HG03039 (cell line): Measurements from ENCODE around the gene SCMH1.
A peak's percentile ranks its signal among the peaks of the same experiment; 100 is the strongest.

Source experiments
- ATAC-seq: cut with Tn5 transposase; IDR thresholded peaks from one replicate; pipeline ENCODE4 v1.9.1; 2021; ENCODE audit warnings: mild to moderate bottlenecking, moderate library complexity; ENCODE audit not compliant: unreplicated experiment

The SCMH1 gene

DNA sequence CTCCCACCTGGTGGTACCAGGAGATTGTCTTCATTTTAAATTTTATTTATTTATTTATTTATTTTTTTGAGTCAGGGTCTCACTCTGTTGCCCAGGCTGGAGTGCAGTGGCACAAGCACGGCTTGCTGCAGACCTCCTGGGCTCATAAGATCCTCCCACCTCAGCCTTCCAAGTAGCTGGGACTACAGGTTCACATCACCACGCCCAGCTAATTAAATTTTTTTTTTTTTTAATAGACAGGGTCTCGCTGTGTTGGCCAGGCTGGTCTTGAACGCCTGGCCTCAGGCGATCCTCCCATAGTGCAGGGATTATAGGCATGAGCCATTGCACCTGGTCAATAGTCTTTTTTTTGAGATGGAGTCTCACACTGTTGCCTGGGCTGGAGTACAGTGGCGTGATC, 229.1 kb downstream of the SCMH1 start:
- no peak for ATAC-seq

DNA sequence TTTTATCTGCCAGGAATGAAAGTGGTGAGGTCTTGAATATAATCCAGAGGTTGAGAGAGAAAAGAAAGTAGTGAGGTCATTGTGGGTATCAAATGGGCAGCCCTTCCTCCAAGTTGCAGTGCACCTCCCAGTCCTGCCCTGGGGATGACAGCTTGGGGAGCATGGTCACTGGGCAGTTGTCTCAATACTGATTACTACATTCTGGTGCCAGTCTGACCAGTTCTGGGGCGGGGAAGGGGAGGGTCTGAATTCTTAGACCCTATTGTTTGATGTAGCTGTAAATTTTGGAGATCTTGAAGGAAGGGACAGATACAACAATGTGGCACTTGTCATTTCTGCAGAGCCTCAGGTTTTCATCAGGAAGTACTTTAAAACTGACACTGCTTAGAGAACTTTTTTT, 231.8 kb downstream of the SCMH1 start:
- ATAC-seq, result no peak

DNA sequence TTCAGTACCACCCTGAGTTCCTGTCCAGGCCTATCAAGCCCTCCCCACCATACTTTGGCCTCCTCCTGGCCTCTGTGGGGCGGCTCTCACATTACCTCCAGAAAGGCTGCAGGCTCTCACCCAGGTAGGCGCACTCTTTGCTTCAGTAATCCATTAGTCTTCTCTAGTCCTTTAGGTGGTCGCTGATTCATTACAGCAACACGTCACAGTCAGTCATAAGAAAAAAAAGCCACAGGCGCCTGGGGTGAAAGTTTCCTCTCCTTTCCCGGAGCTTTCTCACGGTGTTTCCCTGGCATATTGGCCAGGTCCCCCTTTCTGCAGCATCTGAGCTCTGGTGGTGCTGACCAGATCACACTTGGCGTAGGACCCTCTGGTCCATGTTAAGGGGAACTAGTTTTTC, 232.6 kb downstream of the SCMH1 start:
- ATAC-seq, result no peak

DNA sequence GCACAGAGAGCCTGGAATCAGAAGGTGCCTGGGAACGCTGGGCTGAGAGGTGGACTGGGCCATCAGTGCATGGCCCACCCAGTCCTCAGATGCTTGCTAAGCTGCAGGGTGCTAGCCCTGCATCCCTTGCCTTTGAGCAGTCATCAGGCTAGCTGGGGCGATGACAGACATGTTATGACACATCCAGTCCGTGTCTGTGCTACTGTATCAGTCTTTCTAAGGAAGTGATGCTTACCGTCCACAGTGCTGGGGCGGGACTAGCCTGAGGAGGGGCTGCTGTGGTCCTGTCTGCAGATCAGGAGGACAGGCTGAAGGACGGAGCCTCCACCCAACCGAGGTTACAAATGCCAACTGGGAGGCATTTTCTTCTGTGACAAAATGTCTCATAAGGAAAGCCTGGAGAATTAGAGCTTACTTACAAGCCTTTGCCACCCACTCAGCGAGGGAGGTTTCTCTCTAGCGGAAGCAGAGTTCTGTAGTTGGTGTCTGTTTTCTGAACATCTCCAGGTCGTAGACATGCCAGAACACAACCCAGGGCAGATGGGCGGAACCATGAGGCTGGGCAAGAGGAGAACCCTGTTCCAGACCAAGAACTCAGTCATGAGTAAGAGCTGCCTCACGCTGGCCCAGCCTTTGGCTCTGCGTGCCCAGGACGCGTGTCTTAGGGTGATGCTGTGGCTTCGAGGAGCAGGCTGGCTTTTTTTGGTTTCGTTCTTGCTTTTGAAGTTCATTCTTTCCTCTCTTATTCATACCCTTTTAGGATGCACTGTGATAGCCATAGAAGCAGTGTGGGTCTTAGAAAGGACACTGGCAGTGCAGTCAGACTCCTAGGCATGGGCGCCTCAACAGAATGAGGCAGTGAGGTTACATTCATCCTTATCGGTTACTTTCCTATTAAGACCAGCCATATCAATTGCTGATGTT, 234.9 kb downstream of the SCMH1 start:
- ATAC-seq, result no peak

DNA sequence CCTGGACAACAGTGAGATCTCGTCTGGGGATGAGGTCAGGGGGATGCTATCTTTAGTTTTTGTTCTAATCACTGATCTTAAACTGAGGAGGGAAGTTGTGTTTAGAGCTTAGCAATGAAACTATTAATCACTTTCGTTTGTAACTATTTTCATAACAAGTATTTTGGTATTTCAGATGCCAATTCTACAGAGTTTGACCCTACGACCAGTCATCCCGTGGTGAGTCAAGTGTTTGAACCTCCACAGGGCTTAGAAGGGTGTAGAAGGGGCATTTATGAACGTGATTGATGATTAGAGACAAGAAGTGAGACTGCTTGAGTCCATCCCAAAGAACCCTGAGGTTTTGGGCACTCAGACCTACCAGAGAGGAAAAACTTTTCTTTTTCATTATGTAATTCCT, 236.2 kb downstream of the SCMH1 start:
- no peak for ATAC-seq

DNA sequence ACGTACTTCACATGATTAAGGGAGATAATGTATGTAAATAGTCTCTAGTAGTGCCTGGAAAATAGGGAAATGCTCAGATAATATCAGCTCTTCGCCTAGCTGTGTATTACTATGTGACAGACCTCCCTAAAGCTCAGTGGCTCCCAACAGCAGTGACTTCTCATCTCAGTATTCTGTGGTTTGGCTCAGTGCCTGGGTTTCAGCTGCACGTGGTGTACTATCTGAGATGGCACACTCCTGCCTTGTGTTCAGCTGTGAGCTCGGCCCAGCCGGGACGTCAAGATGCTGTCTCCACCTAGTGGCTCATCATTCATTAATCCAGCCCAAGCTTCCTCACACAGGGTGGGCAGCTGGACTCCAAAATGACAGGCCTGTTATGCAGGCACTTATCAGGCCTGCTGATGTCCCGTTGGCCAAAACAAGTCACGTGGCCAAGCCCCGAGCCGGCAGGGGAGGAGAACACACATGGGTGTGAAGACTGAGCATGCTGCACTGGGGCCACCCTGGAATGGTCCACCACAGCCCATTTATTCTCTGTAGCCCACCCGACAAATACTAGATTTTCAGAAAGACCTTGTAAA, 238.4 kb downstream of the SCMH1 start:
- ATAC-seq, result peak; percentile 91

DNA sequence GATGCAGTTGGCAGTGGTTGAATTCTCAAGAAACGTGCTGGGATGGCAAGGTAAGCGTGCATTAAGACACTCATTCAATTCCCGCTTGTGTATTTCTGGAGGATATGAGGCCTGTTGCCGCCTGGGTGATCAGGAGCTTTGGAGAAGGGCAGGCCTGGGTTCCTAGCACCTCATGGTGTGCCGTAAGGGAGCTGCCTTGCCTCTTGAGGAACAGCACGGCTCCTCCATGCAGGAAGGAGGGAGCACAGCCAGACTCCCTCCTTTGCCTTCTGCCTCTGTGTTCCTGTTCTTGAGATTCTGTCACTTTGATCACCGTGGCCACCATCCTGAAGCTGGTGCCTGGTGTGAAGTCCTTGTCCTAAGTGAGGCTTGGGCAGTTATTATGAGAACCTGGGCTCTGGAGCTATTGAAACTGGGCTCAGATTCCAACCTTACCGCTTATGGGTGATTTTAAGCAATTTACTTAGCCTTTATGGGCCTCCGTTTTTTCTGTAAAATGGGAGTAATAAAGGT, 238.9 kb downstream of the SCMH1 start:
- no peak for ATAC-seq

DNA sequence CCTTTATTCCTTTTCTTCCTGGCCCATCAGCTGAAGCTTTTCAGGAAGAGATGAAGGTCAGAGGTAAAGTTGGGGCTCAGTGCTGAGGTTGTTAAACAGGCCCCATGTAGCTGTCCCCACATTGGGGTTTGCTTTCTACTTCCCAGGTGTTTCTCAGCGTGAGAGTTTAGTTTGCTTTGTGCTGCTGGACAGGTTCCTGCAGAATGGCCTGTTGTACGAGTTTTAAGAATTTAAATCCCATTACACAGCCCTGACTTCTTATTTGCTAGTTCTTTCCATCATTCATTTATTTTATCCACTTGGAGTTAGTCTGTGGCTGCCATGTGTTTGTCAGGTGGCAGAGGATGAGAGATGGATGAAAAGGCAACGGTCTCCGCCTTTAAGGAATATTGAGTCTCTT, 243.4 kb downstream of the SCMH1 start:
- no peak for ATAC-seq

DNA sequence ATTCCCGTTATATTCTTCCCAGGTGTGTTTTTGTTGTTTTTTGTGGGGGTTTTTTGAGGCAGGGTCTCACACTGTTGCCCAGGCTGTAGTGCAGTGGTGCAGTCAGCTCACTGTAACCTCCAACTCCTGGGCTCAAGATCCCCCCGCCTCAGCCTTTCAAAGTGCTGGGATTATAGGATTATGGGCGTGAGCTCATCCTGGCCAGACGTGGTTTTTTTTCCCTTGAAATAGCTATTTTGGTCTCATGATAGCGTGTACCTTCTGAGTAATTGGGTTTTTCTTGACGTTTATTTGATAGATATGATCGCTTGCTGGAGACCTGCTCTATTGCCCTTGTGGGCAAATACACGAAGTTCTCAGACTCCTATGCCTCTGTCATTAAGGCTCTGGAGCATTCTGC, 245.0 kb downstream of the SCMH1 start:
- ATAC-seq, result no peak

DNA sequence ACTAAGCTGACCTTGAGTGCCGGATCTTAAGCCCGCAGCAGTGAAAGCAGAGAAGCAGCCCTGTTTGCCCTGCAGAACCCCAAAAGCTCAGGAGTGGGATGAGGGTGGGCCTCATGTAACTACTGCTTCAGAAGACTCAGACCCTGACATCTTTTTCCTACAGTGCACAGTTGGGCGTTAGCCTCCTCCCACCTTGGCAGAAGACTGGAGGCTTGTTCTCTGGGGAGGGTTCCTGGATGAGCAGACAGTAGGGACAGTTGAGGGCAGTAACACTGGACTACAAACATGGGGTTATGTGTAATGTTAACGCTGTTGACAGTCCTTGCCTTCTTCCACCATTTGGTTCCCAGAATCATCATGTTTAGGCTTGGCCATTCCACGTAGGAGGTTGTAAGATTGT, 253.0 kb downstream of the SCMH1 start:
- ATAC-seq, result no peak

DNA sequence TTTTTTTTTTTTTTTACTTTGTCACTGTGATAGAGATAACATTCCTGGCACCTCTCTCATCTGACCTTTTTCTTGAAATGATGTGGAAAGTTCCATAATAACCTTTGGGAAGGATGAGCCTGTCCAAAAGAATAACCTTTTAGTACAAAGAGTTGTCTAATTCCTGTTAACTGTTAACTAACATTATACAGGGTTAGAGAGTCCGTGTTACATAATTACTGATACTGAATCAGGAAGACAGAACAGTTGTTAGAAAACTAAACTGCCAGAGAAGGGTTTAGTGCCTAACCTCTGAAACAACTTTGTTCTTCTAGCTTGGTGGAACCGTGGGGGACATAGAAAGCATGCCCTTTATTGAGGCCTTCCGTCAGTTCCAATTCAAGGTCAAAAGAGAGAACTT, 253.8 kb downstream of the SCMH1 start:
- ATAC-seq, result no peak

DNA sequence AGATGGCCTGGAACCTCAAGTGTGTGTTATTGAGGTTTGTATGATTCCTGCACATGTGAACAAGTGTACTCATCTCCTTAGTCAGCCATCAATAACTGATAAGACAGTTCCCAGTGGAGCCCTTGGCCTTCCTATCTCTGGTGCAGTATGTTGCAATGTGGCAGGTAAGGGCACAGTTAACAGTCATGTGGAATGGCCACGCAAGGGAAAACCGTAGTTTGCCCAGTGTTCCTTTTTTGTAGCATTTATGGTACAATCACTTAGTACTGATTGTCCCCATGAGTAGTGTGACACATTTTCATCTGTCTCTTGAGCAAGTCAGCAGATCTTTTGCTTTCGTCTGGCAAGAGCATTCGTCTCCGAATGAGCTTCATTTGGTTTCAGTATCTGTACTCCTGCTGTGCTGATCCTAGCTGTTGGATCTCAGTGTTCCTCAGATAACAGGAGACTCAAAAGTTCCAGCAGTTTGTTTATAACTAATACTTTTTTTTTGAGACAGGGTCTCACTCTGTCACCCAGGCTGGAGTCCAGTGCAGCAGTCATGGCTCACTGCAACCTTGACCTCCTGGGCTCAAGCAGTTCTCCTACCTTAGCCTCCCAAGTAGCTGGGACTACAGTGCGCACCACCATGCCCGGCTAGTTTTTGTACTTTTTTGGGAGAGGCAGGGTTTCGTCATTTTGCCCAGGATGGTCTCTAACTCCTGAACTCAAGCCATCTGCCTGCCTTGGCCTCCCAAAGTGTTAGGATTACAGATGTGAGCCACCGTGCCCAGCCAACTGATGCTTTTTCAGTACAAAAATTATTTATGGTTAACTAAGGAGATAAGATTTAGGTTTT, 254.4 kb downstream of the SCMH1 start:
- no peak for ATAC-seq

DNA sequence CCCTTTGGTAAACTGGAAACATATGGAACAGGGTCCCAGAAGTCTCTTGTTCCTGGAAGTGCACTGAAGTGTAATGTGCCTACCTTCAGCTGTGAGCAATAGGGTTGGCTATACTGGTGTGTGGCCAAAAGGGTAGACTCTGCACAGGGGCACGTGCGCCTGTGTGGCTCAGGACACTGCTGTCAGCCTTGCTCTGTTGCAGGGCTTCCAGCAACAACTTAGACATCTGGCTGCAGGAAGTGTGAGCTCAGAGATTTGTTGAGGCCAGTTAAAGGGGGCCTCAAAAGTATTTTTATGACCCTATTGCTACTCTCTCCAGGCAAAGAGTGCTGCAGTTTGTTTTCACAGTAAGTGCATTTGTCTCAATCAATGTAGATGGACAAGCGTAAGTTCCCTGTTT, 255.2 kb downstream of the SCMH1 start:
- ATAC-seq, result no peak

DNA sequence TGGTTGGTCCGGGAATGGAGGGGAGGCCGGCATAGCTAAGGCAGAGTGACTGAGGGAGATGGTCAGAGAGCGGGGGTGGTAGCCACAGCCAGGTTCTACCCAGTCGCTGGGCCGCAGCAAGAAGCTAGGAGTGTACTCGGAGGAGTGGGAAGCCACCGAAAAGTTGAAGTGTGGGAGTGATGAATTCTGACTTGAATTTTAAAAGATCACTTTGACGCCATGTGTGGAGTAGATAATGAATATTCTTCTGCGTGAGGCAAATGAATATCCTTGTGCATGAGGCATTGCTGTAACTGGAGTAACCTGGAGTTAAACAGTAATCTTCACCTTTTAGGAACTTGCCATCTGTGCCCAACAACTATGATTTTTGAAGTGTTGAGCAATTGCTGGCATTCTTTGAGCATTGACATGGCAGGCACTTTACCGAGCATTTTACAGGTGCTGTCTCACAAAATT, 255.8 kb downstream of the SCMH1 start:
- no peak for ATAC-seq

DNA sequence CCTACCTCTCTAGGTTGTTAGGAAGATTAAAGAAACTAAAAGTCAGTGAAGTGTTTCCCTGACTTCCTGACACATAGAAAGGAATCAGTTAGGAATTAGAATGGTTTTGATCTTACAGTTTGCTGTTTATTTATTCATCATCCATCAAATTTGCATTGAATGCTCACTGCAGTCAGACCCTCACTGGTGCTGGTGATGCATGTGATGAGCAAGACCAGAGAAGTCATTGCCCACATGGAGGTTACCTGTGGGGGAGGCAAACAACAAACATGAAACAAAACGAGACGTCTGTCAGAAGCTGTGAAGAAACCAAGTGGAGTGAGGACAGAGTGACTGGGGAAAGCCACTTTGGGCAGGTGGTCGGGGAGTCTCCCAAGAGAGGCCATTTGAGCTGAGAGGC, 256.2 kb downstream of the SCMH1 start:
- no peak for ATAC-seq

DNA sequence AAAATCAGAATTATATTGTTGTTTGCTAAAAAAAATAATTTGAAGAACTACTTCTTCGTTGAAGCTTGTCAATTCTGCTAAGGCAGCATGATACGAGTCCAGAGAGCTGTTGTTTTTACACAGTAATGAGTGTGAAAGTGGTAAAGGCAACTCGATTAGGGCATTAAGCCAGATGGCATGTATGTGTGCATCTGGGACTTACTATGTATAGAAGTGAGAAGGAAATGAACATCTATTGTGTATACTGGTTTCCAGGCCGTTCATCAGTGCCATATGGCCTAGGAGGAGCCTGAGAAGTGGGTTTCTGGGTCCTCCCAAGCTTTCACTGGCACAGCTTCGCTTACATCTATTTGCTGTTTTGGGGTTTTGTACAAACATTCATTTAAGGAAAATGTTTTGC, 256.9 kb downstream of the SCMH1 start:
- ATAC-seq, result no peak

DNA sequence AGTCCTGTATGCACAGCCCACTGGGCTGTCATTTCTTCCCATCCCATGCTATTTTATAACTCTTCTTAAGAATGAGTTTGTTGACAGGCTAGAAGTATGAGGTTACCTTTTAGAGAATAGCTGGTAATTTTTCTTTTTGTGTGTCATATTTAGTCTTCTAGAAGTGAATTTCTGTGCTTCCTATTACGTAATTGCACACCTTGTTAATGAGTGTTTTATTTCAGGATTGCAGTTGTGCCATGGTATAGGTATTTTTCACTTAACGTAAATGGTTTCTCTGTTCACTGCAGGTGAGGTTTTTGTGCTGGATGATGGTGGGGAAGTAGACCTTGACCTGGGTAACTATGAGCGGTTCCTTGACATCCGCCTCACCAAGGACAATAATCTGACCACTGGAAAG, 257.6 kb downstream of the SCMH1 start:
- no peak for ATAC-seq

DNA sequence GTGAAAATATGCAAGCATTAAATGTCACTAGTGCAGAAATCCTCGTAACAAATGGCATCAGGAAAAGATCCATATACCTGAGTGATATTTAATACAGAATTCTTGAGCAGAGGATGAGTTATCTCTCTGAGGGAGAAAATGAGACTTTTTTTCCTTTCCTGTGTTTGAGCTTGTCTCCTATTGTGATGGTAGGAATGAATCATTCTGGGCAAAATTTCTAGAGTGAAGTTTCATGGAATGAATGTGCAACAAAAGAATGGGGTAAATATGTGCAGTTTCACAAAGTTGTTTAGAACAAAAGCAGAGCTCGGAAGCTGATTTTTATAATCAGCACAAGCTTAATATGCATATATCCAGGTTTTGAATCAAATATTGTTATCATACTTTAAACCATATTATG, 258.0 kb downstream of the SCMH1 start:
- ATAC-seq, result no peak

DNA sequence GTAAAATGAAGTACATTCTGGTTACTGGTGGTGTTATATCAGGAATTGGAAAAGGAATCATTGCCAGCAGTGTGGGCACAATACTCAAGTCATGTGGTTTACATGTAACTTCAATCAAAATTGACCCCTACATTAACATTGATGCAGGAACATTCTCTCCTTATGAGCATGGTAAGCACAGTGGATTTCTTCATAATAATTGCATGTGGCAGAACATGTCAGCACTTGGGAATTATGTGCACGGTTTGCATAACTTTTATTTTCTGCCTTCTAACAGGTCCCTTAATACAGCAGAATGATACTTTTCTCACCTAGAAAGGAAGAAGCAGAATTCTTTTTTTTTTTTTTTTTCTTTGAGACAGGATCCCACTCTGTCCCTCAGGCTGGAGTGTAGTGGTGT, 258.8 kb downstream of the SCMH1 start:
- ATAC-seq, result no peak

DNA sequence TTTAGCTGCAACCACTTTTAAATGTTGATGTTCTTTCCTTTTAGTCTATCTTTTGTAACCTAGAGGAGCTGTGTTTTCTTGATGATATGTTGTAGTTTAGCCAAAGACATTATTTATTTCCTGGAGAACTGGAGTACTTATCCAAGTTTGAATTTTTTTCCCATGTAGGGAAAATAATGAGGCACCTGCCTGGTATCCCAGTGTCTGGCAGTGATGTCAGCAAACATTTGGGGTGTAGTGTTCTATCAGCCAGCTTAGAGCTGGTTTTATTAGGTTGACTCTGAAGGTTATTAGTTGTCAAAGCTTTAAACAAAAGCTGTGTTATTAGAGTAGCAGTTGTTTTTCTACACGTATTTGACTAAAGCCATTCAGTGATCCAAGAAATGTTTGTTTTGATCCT, 259.4 kb downstream of the SCMH1 start:
- ATAC-seq, result no peak

DNA sequence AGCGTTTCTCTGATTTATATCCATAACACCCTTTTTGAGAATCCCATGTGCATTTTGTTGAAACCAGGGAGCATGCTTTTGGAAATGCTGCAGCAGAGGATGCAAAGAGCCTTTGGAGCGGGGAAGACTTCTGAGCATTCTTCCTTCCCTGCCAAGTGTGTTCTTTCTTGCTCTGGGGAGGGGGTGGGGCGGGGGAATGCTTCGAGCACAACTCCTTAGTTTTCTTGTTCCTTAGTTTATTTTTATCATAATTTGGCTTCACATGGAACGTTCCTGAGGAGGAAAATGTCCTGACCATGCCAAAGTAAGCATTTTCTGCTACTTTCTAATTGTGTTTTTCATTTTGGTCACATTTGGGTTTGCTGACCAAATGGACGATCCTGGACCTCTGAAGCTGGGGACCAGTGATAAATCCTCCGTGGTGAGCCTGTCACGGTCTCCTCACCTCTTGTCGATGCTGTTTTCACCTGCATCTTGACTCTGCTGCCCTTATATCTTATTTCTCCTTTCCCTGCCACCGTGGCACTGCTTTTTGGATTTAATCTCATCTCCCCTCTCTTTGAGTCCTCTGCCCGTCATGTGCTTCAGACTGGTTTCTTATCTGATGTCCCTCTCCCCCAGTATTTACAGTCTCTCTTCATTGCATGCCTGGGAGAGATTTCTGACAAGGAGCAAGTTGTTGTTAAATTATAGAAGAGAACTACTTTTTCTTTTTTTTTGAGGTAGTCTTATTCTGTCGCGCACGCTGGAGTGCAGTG, 260.2 kb downstream of the SCMH1 start:
- ATAC-seq, result no peak
